GM19035 (cell line): ENCODE data around the gene RFX4.

Source experiments
- ATAC-seq: cut with Tn5 transposase; IDR thresholded peaks from one replicate; pipeline ENCODE4 v1.9.1; 2021; ENCODE audit not compliant: unreplicated experiment

The RFX4 gene

GRCh38 chr12:106791531-106791930 is 208.7 kb downstream of the RFX4 start:
- no peak for ATAC-seq

DNA sequence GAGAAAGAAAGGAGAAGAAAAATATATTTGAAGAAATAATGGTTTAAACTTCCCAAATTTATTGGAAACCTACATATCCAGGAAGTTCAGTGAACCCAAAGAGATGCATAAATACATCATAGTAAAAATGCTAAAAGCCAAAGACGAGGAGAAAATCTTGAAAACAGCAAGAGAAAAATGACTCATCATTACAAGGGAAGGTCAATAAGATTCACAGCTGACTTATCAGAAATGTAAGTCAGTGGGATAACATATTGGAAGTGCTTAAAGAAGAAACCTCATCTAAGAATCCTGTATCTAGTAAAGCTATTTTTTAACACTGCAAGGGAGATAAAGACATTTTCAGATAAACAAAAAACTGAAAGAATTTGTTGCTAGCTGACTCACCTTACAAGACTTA is 211.6 kb downstream of the RFX4 start:
- ATAC-seq, result no peak

- no peak for ATAC-seq
Measured at GRCh38 chr12:106801167-106801708, 218.4 kb downstream of the RFX4 start.

DNA sequence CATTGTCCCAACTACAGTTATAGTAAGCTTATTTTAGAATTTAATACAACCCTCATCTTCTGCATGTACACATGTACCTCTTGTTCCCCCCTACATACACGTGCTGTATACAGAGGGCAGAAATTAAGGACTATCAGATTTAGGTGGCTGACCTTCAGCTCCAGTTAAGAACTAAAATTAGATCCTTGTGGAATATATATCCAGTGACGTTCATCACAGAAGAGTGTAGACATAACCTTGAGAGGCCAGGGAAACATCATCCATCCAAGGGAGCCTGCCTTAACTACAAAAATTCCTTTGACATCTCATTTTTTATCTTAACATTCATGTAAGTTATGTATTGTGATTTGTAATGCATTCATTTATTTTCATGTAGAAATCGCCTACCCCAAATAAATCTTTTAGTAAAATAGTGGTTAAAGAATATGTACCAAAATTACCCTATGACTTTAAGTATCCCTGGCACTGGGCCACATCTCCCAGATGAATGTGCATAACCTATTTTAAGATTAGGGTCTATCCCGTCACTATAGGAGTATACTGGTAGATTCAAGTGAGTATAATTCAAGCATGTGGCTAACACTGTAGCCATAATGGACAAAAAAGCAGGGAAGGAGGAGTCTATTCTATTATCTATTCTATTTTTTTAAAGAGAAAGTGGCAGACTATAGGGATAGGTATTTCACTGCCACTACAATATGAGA is 219.2 kb downstream of the RFX4 start:
- no peak for ATAC-seq

DNA sequence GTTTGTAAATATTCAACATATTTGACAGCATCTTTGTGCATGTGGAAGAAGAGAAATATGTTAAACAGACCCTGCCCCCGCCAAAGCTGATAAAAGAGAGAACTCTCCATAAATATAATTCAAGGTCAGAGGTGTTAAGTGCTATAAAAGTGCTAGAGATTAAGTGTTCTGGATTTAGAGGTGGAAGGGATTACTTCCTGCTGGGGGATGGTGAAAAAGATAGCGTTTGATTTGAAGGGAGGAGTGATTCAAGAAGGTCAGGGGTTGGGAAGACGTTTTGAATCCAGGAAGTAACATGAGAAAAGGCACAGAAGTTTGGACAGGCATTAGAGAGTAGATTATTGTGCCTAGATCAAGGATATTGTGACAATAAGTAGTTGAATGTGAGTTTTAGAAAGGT is 221.9 kb downstream of the RFX4 start:
- ATAC-seq, result no peak
